Loucy (cell line): ENCODE measurements around the gene SMIM27.

Source experiments
- H2AFZ ChIP-seq: fragments of 200-600 bp; sonication (generic); 2 replicates; pipeline ENCODE4 v1.6.0; 2016; ENCODE audit warnings: antibody characterized with exemption, mild to moderate bottlenecking, low read length, moderate library complexity
- H3F3A ChIP-seq: fragments of 200-600 bp; 2 replicates; pipeline ENCODE4 v1.6.0; 2016; ENCODE audit warnings: antibody characterized with exemption, low read depth, mild to moderate bottlenecking
- H3K27me3 ChIP-seq: fragments of 200-600 bp; sonication (generic); 2 replicates; pipeline ENCODE4 v1.6.1; 2014; ENCODE audit warnings: low read length, mild to moderate bottlenecking; ENCODE audit not compliant: insufficient read depth, poor library complexity, severe bottlenecking
- H3K36me3 ChIP-seq: fragments of 200-600 bp; sonication (generic); 2 replicates; pipeline ENCODE4 v1.6.1; 2016; ENCODE audit warnings: low read length; ENCODE audit not compliant: insufficient read depth
- H3K4me1 ChIP-seq: fragments of 200-600 bp; sonication (generic); 2 replicates; pipeline ENCODE4 v1.5.1; 2014; ENCODE audit warnings: low read length, mild to moderate bottlenecking; ENCODE audit not compliant: insufficient read depth, poor library complexity, severe bottlenecking
- H3K4me2 ChIP-seq: fragments of 200-600 bp; sonication (generic); 2 replicates; pipeline ENCODE4 v1.6.0; 2014; ENCODE audit warnings: antibody characterized with exemption, low read length, low read depth, mild to moderate bottlenecking; ENCODE audit not compliant: poor library complexity, severe bottlenecking
- H3K4me3 ChIP-seq: fragments of 200-600 bp; sonication (generic); 2 replicates; pipeline ENCODE4 v1.5.1; 2014; ENCODE audit warnings: low read length, mild to moderate bottlenecking, mixed read lengths; ENCODE audit not compliant: poor library complexity, severe bottlenecking
- H3K79me2 ChIP-seq: fragments of 200-600 bp; sonication (generic); 2 replicates; pipeline ENCODE4 v1.6.1; 2014; ENCODE audit warnings: low read length; ENCODE audit not compliant: insufficient read depth
- H3K9ac ChIP-seq: fragments of 200-600 bp; sonication (generic); 2 replicates; pipeline ENCODE4 v1.6.0; 2014; ENCODE audit warnings: mild to moderate bottlenecking, low read depth, low read length, moderate library complexity; ENCODE audit not compliant: poor library complexity, severe bottlenecking
- H3K9me2 ChIP-seq: fragments of 200-600 bp; sonication (generic); replicated peaks from 2 replicates; pipeline ENCODE4 v1.6.1; 2016; ENCODE audit warnings: low read depth, low read length, mixed read lengths
- H3K9me3 ChIP-seq: fragments of 200-600 bp; sonication (generic); 2 replicates; pipeline ENCODE4 v1.6.1; 2014; ENCODE audit warnings: mild to moderate bottlenecking, antibody characterized with exemption, low read length, low read depth; ENCODE audit not compliant: insufficient read depth
- H4K20me1 ChIP-seq: fragments of 200-600 bp; sonication (generic); 2 replicates; pipeline ENCODE4 v1.6.0; 2014; ENCODE audit warnings: antibody characterized with exemption, low read length, mild to moderate bottlenecking; ENCODE audit not compliant: insufficient read depth, poor library complexity, severe bottlenecking
- EZH2phosphoT487 ChIP-seq: fragments of 200-600 bp; IDR thresholded peaks from 2 replicates; pipeline ENCODE4 v1.6.1; 2018; ENCODE audit warnings: antibody characterized with exemption, mild to moderate bottlenecking, moderate library complexity, borderline replicate concordance
- TF ChIP-seq, protein P1 (sequence below): fragments of 200-600 bp; sonication (generic); conservative IDR thresholded peaks from 2 replicates; pipeline ENCODE4 v1.5.1; 2014; ENCODE audit warnings: mild to moderate bottlenecking, antibody characterized with exemption, low read length

Gene SMIM27

DNA sequence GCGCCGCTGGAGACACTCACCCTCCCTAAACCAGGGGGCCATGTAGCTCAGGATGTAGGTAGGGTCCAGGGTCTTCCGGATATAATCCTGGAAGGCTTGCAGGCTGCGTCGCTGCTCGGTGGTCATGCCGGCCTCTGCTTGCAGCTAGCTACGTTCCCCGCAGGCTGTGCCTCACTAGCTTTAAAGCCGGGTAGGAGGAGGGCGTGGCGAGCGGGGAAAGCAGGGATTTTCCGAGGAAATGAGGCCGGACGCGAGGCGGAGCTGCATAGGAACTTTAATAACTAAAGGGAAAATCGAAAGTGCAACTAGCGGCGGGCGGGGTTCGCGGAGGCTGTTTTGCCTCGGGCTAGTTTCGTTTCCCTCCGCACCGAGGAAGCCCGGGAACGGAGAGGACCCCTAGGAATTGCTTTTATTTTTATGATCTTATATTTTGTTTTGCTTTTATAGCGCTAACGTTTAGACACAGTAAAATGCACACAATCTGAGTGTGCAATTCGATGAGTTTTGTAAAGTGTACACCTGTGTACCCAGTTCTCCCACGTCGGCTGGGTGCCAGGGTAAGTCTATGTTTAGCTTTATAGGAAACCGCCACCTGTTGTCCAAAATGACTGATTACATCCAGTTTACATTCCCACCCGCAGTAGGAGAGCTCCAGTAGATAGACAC lies 26.0 kb upstream of the SMIM27 start, which contains the start of gene RIGI:
RIGI (minus strand) TSS at position 156 of the 666 bp plus-strand sequence; CDS start at position 126, 30 bp downstream.
- H3K4me2 ChIP-seq, result peak within 1 kb of the TSS; percentile 96
- H4K20me1 ChIP-seq, result no peaks in the 10 kb centered on the region
- no peaks in the 10 kb centered on the region for H3K36me3 ChIP-seq
- H3K27me3 ChIP-seq, result no peaks in the 10 kb centered on the region
- H3K4me3 ChIP-seq, result peak within 1 kb of the TSS; percentile 97
- peaks cover 12% of the 10 kb centered on the region for H3K4me1 ChIP-seq
- no peaks in the 10 kb centered on the region for H3F3A ChIP-seq
- peak within 1 kb of the TSS; percentile 75 for H3K9ac ChIP-seq
- peaks cover 26% of the 10 kb centered on the region for H3K79me2 ChIP-seq
- TF ChIP-seq EZH2phosphoT487, result no peak
- TF ChIP-seq, protein P1, sequence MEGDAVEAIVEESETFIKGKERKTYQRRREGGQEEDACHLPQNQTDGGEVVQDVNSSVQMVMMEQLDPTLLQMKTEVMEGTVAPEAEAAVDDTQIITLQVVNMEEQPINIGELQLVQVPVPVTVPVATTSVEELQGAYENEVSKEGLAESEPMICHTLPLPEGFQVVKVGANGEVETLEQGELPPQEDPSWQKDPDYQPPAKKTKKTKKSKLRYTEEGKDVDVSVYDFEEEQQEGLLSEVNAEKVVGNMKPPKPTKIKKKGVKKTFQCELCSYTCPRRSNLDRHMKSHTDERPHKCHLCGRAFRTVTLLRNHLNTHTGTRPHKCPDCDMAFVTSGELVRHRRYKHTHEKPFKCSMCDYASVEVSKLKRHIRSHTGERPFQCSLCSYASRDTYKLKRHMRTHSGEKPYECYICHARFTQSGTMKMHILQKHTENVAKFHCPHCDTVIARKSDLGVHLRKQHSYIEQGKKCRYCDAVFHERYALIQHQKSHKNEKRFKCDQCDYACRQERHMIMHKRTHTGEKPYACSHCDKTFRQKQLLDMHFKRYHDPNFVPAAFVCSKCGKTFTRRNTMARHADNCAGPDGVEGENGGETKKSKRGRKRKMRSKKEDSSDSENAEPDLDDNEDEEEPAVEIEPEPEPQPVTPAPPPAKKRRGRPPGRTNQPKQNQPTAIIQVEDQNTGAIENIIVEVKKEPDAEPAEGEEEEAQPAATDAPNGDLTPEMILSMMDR, result peak; percentile 68
- peak within 1 kb of the TSS; percentile 94 for H2AFZ ChIP-seq
- H3K9me3 ChIP-seq, result no peaks in the 10 kb centered on the region
- H3K9me2 ChIP-seq, result no peaks in the 10 kb centered on the region

DNA sequence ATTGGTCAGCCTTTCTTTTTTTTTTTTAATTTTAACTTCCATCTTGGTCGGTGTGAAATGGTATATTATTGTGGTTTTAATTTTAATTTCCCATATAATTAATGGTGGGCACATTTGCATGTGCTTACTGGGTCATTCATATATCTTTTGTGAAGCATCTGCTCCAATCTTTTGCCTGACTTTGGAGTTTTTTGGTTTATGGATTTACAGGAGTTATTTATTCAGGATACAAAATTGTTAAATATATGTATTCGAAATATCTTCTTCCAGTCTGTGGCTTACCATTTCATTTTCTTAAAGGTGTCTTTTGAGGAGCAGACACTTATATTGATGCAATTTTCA lies 25.4 kb upstream of the SMIM27 start:
- no peaks in the 10 kb centered on the region for H3K36me3 ChIP-seq
- no peaks in the 10 kb centered on the region for H3K9me2 ChIP-seq
- no peaks in the 10 kb centered on the region for H3K27me3 ChIP-seq
- H2AFZ ChIP-seq, result peak overlapping the region; percentile 94; the same call in 1 of the 2 replicates
- no peaks in the 10 kb centered on the region for H3K9me3 ChIP-seq
- H3K4me3 ChIP-seq, result peak overlapping the region; percentile 97
- peaks cover 26% of the 10 kb centered on the region for H3K79me2 ChIP-seq
- TF ChIP-seq EZH2phosphoT487, result no peak
- TF ChIP-seq, protein P1, result 0 out of 2 replicates have a peak, but pooled peaks have one; percentile 2
- no peaks in the 10 kb centered on the region for H4K20me1 ChIP-seq
- H3F3A ChIP-seq, result no peaks in the 10 kb centered on the region
- peak overlapping the region; percentile 96 for H3K4me2 ChIP-seq
- peak overlapping the region; percentile 75 for H3K9ac ChIP-seq
- H3K4me1 ChIP-seq, result peaks cover 12% of the 10 kb centered on the region

DNA sequence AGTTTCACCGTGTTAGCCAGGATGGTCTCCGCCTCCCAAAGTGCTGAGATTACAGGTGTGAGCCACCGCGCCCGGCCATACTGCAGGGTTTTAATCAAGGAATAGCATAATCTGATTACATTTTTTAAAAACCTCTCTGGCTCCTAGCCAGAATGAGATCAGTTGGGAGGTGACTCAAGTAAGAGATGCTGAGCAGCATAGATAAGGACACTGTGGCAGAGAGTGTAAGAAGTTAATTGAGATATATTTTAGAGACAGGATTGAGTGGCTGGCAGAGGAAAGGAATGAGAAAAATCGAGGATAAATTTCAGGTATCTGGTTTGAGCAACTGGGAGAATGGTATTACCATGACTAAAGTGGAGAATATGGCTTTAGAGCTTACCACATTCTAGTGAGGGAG lies 18.8 kb upstream of the SMIM27 start:
- Histone ChIP-seq H3K4me1 (no peaks in the 10 kb centered on the region), H3K36me3 (no peaks in the 10 kb centered on the region), H3K9me2 (no peaks in the 10 kb centered on the region), H3K79me2 (no peaks in the 10 kb centered on the region), H3K9me3 (no peaks in the 10 kb centered on the region), H2AFZ (no peak overlapping the region), H3K4me2 (no peak overlapping the region), H3K9ac (no peak overlapping the region), H3F3A (no peaks in the 10 kb centered on the region), H3K4me3 (no peak overlapping the region), H4K20me1 (no peaks in the 10 kb centered on the region), H3K27me3 (no peaks in the 10 kb centered on the region)
- TF ChIP-seq, protein P1, result no peak
- TF ChIP-seq EZH2phosphoT487, result no peak
